IMR-90 (cell line): ENCODE measurements around the gene GALNT12. TPM values are rescaled to one million over a fixed set of nuclear protein-coding genes. Genes with fewer than 3 reads are reported as not detected.

Source experiments
- ATAC-seq: fragments of 200-7000 bp; cut with Tn5 transposase; 2 replicates; pipeline ENCODE4 v1.9.1; 2020; ENCODE audit warnings: low read depth, mild to moderate bottlenecking, moderate library complexity
- BruUV-seq: library from RNA; stranded (reverse); fragments of 400-500 nt; replicated peaks from 2 replicates; lab custom pipeline; 2021; lab: Mats Ljungman, UMichigan
- CTCF ChIA-PET: fragments of 300-600 bp; formaldehyde crosslinking; extraction: SDS; loops from one replicate; lab custom pipeline; 2021; ENCODE audit warnings: antibody characterized with exemption; lab: Yijun Ruan, JAX
- POLR2A ChIA-PET: fragments of 300-600 bp; sonication (Branson Sonifier 250); formaldehyde crosslinking; loops from one replicate; lab custom pipeline; 2022; ENCODE audit warnings: antibody characterized with exemption; ENCODE audit not compliant: unreplicated experiment; lab: Charles Lee
- DNase-seq: peaks from one replicate; pipeline ENCODE4 v3.0.0; 2013
- H2AFZ ChIP-seq: replicated peaks from 2 replicates; pipeline ENCODE3; 2013; ENCODE audit warnings: low read length, mild to moderate bottlenecking; ENCODE audit not compliant: poor library complexity
- H2AK5ac ChIP-seq: 2 replicates; pipeline ENCODE4 v1.6.1; 2013; ENCODE audit warnings: low read depth, low read length, inconsistent platforms
- H2AK9ac ChIP-seq: replicated peaks from 2 replicates; pipeline ENCODE3; 2013; ENCODE audit warnings: mild to moderate bottlenecking, low read depth, low read length, moderate library complexity; ENCODE audit not compliant: poor library complexity
- H2BK120ac ChIP-seq: 2 replicates; pipeline ENCODE4 v1.6.1; 2013; ENCODE audit warnings: low read depth, low read length, inconsistent platforms
- H2BK15ac ChIP-seq: 3 replicates; pipeline ENCODE4 v1.6.1; 2013; ENCODE audit warnings: low read depth, low read length, inconsistent platforms
- H2BK20ac ChIP-seq: 2 replicates; pipeline ENCODE4 v1.6.1; 2013; ENCODE audit warnings: low read depth, mild to moderate bottlenecking, inconsistent platforms, low read length, moderate library complexity
- H2BK5ac ChIP-seq: 2 replicates; pipeline ENCODE4 v1.6.1; 2013; ENCODE audit warnings: mild to moderate bottlenecking, low read depth, low read length, inconsistent platforms; ENCODE audit not compliant: poor library complexity, severe bottlenecking
- H3K14ac ChIP-seq: replicated peaks from 2 replicates; pipeline ENCODE4 v1.6.1; 2013; ENCODE audit warnings: low read depth, low read length, inconsistent platforms
- H3K18ac ChIP-seq: 2 replicates; pipeline ENCODE4 v1.6.1; 2013; ENCODE audit warnings: low read depth, low read length, control low read depth
- H3K23ac ChIP-seq: 2 replicates; pipeline ENCODE4 v1.6.1; 2013; ENCODE audit warnings: low read depth, low read length, inconsistent platforms
- H3K27ac ChIP-seq: 2 replicates; pipeline ENCODE4 v1.5.1; 2013; ENCODE audit warnings: mild to moderate bottlenecking, control low read depth, low read length; ENCODE audit not compliant: insufficient read depth
- H3K27me3 ChIP-seq: 2 replicates; pipeline ENCODE4 v1.6.1; 2013; ENCODE audit warnings: low read length; ENCODE audit not compliant: control insufficient read depth, insufficient read depth
- H3K36me3 ChIP-seq: 2 replicates; pipeline ENCODE4 v1.6.1; 2013; ENCODE audit warnings: low read length, mixed read lengths; ENCODE audit not compliant: control insufficient read depth, insufficient read depth
- H3K4ac ChIP-seq: 2 replicates; pipeline ENCODE4 v1.6.1; 2013; ENCODE audit warnings: low read depth, low read length, inconsistent platforms
- H3K4me1 ChIP-seq: 2 replicates; pipeline ENCODE4 v1.6.1; 2013; ENCODE audit warnings: low read length, mixed read lengths; ENCODE audit not compliant: control insufficient read depth, insufficient read depth
- H3K4me2 ChIP-seq: 2 replicates; pipeline ENCODE4 v1.6.1; 2013; ENCODE audit warnings: low read depth, mild to moderate bottlenecking, control low read depth, low read length, moderate library complexity
- H3K4me3 ChIP-seq: 2 replicates; pipeline ENCODE4 v1.5.1; 2013; ENCODE audit warnings: low read depth, mild to moderate bottlenecking, control low read depth, low read length, moderate library complexity; ENCODE audit not compliant: insufficient read depth
- H3K56ac ChIP-seq: 2 replicates; pipeline ENCODE4 v1.6.1; 2013; ENCODE audit warnings: low read length, inconsistent platforms; ENCODE audit not compliant: insufficient read depth; ENCODE audit errors: extremely low read depth
- H3K79me1 ChIP-seq, 2 experiments: 2 replicates each; pipeline ENCODE4 v1.6.1; 2013; ENCODE audit warnings: low read length in 2 of 2, inconsistent platforms in 1 of 2, low read depth in 1 of 2
- H3K9ac ChIP-seq: 2 replicates; pipeline ENCODE4 v1.6.1; 2013; ENCODE audit warnings: low read depth, low read length, control low read depth
- H3K9me1 ChIP-seq: 2 replicates; pipeline ENCODE4 v1.6.1; 2013; ENCODE audit warnings: low read length, inconsistent platforms; ENCODE audit not compliant: insufficient read depth
- H3K9me3 ChIP-seq: 2 replicates; pipeline ENCODE4 v1.6.1; 2013; ENCODE audit warnings: low read length; ENCODE audit not compliant: control insufficient read depth, insufficient read depth
- H4K20me1 ChIP-seq: 2 replicates; pipeline ENCODE4 v1.6.1; 2013; ENCODE audit warnings: low read length, inconsistent platforms; ENCODE audit not compliant: insufficient read depth
- H4K5ac ChIP-seq: 2 replicates; pipeline ENCODE4 v1.6.1; 2013; ENCODE audit warnings: mild to moderate bottlenecking, low read depth, low read length, control low read depth
- H4K8ac ChIP-seq, 2 experiments: 2 replicates each; pipeline ENCODE4 v1.6.1; 2013; ENCODE audit warnings: low read depth in 2 of 2, low read length in 2 of 2, control low read depth in 1 of 2, inconsistent platforms in 1 of 2
- H4K91ac ChIP-seq: 2 replicates; pipeline ENCODE4 v1.6.1; 2013; ENCODE audit warnings: low read depth, low read length, inconsistent platforms; ENCODE audit not compliant: insufficient read depth
- BHLHE40 ChIP-seq: fragments of 150-350 bp; IDR thresholded peaks from 2 replicates; pipeline ENCODE4 v1.6.1; 2016; ENCODE audit warnings: mild to moderate bottlenecking, low read depth, low read length
- CEBPB ChIP-seq: IDR thresholded peaks from 2 replicates; pipeline ENCODE4 v1.6.1; 2012; ENCODE audit warnings: low read depth, low read length, improper control_type of control experiment
- CHD1 ChIP-seq: IDR thresholded peaks from 2 replicates; pipeline ENCODE4 v1.6.1; 2012; ENCODE audit warnings: low read depth, low read length, improper control_type of control experiment
- CTCF ChIP-seq: conservative IDR thresholded peaks from 2 replicates; pipeline ENCODE4 v1.5.1; 2012; ENCODE audit warnings: mild to moderate bottlenecking, low read depth, low read length, improper control_type of control experiment
- ELK1 ChIP-seq: fragments of 150-350 bp; IDR thresholded peaks from 2 replicates; pipeline ENCODE4 v1.6.1; 2016; ENCODE audit warnings: low read depth, mild to moderate bottlenecking, low read length, moderate library complexity, borderline replicate concordance
- FOS ChIP-seq: fragments of 150-350 bp; IDR thresholded peaks from 2 replicates; pipeline ENCODE4 v1.6.1; 2016; ENCODE audit warnings: low read depth, low read length
- MAFK ChIP-seq: IDR thresholded peaks from 2 replicates; pipeline ENCODE4 v1.6.1; 2012; ENCODE audit warnings: low read depth, low read length, improper control_type of control experiment
- MAZ ChIP-seq: IDR thresholded peaks from 2 replicates; pipeline ENCODE4 v1.6.1; 2012; ENCODE audit warnings: low read depth, mild to moderate bottlenecking, low read length, improper control_type of control experiment, moderate library complexity, borderline replicate concordance
- MXI1 ChIP-seq: IDR thresholded peaks from 2 replicates; pipeline ENCODE4 v1.6.1; 2012; ENCODE audit warnings: low read depth, mild to moderate bottlenecking, low read length, moderate library complexity, borderline replicate concordance
- NFE2L2 ChIP-seq: fragments of 150-350 bp; IDR thresholded peaks from 2 replicates; pipeline ENCODE4 v1.6.1; 2016; ENCODE audit warnings: low read depth, mild to moderate bottlenecking, low read length
- POLR2A ChIP-seq: IDR thresholded peaks from 2 replicates; pipeline ENCODE4 v1.6.1; 2012; ENCODE audit warnings: mild to moderate bottlenecking, low read depth, low read length
- RAD21 ChIP-seq: IDR thresholded peaks from 2 replicates; pipeline ENCODE4 v1.6.1; 2012; ENCODE audit warnings: low read length, improper control_type of control experiment
- RCOR1 ChIP-seq: IDR thresholded peaks from 2 replicates; pipeline ENCODE4 v1.6.1; 2012; ENCODE audit warnings: mild to moderate bottlenecking, low read length, improper control_type of control experiment; ENCODE audit not compliant: insufficient replicate concordance
- RFX5 ChIP-seq: IDR thresholded peaks from 2 replicates; pipeline ENCODE4 v1.8.0; 2012; ENCODE audit warnings: low read depth, mild to moderate bottlenecking, low read length, moderate library complexity
- SMC3 ChIP-seq: fragments of 150-350 bp; IDR thresholded peaks from 2 replicates; pipeline ENCODE4 v1.6.1; 2016; ENCODE audit warnings: low read depth, mild to moderate bottlenecking, antibody characterized with exemption, low read length, moderate library complexity
- USF2 ChIP-seq: fragments of 150-350 bp; IDR thresholded peaks from 2 replicates; pipeline ENCODE4 v1.6.1; 2017; ENCODE audit warnings: mild to moderate bottlenecking, antibody characterized with exemption, low read length, low read depth
- WGBS, 2 experiments: methylation state at CpG; one replicate each; pipeline versions ENCODE4 v1.1.5 to v1.1.7; 2013; ENCODE audit warnings: missing lambda C conversion rate in 2 of 2; ENCODE audit not compliant: insufficient read length in 1 of 2; ENCODE audit errors: extremely low coverage in 2 of 2; 5-methylcytosine and 5-hydroxymethylcytosine counted together
- dilution Hi-C: fragments of 300-500 bp; cut with HindIII; formaldehyde crosslinking; loops from one replicate; pipeline ENCODE4 v1.14.3; 2018; ENCODE audit warnings: low sequenced_read_pairs; ENCODE audit not compliant: unreplicated experiment
- in situ Hi-C: fragments of 300-500 bp; cut with MboI; formaldehyde crosslinking; loops from 3 replicates; pipeline ENCODE4 v1.14.3; 2019; ENCODE audit warnings: low sequenced_read_pairs, inconsistent platforms, mixed read lengths
- intact Hi-C: fragments of 100-400 bp; cut with micrococcal nuclease; formaldehyde crosslinking; loops from 2 replicates; pipeline ENCODE4 v1.10.0; 2022
- polyA plus RNA-seq, 3 experiments: library from polyadenylated mRNA; depleted of rRNA; stranded (reverse); fragments of >200 nt; gene quantifications; 2 replicates each; pipeline ENCODE4 v1.2.3, GENCODE V29; 2012; ENCODE audit warnings: low replicate concordance in 1 of 3
- total RNA-seq: library from RNA; depleted of rRNA; stranded (reverse); fragments of >200 nt; gene quantifications from 2 replicates; pipeline ENCODE4 v1.2.3, GENCODE V29; 2012

GALNT12 gene
- total and polyA plus RNA-seq, 2 of the 4 experiments (the other 2 are of a cell fraction), result 2.3 to 2.5 TPM

- Histone ChIP-seq H3K36me3 (no peaks in the 10 kb centered on the region), H4K20me1 (no peaks in the 10 kb centered on the region), H3K18ac (no peak overlapping the region), H3K56ac (no peak overlapping the region), H3K4ac (no peak overlapping the region), H4K8ac (no peak overlapping the region), H4K91ac (no peak overlapping the region), H3K23ac (no peak overlapping the region), H2AFZ (no peak overlapping the region), H3K4me2 (no peak overlapping the region), H3K27ac (no peak overlapping the region), H3K27me3 (no peaks in the 10 kb centered on the region), H2BK20ac (peak overlapping the region; percentile 30; the same call in 1 of the 2 replicates), H3K14ac (no peak overlapping the region), H4K5ac (no peak overlapping the region), H3K9ac (no peak overlapping the region), H3K9me3 (peaks cover 4% of the 10 kb centered on the region; the same call in 1 of the 2 replicates), H3K9me1 (peaks cover 6% of the 10 kb centered on the region), H3K4me1 (peaks cover 17% of the 10 kb centered on the region), H2BK15ac (no peak overlapping the region), H3K4me3 (no peak overlapping the region), H2AK9ac (no peak overlapping the region), H2BK120ac (no peak overlapping the region), H3K79me1 (no peaks in the 10 kb centered on the region), H2BK5ac (no peak overlapping the region), H2AK5ac (no peak overlapping the region)
- no peak for ATAC-seq
- no CpG with 5 or more reads among the region's 2 CpGs for WGBS, 2 experiments
- in situ Hi-C loops, result no loop called here
- TF ChIP-seq CHD1, result no peak
- TF ChIP-seq FOS, result no peak
- no peak for TF ChIP-seq CEBPB
- TF ChIP-seq RCOR1, result no peak
- TF ChIP-seq USF2, result no peak
- no peak for TF ChIP-seq RFX5
- TF ChIP-seq MAFK, result no peak
- TF ChIP-seq SMC3, result no peak
- no peak for TF ChIP-seq MAZ
- TF ChIP-seq MXI1, result no peak
- TF ChIP-seq NFE2L2, result no peak
- no peak for TF ChIP-seq BHLHE40
- TF ChIP-seq ELK1, result no peak
- no peak for TF ChIP-seq POLR2A
- TF ChIP-seq CTCF, result no peak
- TF ChIP-seq RAD21, result no peak
- DNase-seq, result no peak
- intact Hi-C loops, result no loop called here
- no TSS peak for BruUV-seq
- ChIA-PET CTCF (interaction anchor here (0.5 kb wide), 1 partner anchor 1326 kb away, joined by 5 read pairs; no protein-coding TSS in a partner anchor), POLR2A (no interaction called here)
- dilution Hi-C loops, result no loop called here
These were observed 89.2 kb downstream of the GALNT12 start for GRCh38 chr9:98896632-98897031.
